Endometrium (tissue), 2 donors: Measurements from ENCODE around the gene HCLS1.
"Not testable (repeated sequence)": the region's sequence is repeated elsewhere in the genome, so short reads cannot be mapped to it uniquely, and the experiment has no call there.

ENCODE experiments used
- FAIRE-seq: peaks from 2 replicates; lab custom pipeline; 2012; peaks lifted over from hg19 to GRCh38; lab: Jason Lieb, UNC
- donor health status: control.
- donor health status: control.

Gene HCLS1

GRCh38 chr3:121658716-121659435, 1.8 kb downstream of the HCLS1 start:
- FAIRE-seq: no peak

GRCh38 chr3:121654493-121655385, 6.0 kb downstream of the HCLS1 start:
- no peak for FAIRE-seq

- no peak for FAIRE-seq
Measured at GRCh38 chr3:121651684-121652083, 9.0 kb downstream of the HCLS1 start.

- FAIRE-seq: no peak
Measured at GRCh38 chr3:121649645-121650044, 11.1 kb downstream of the HCLS1 start.

- no peak for FAIRE-seq
Measured at GRCh38 chr3:121648219-121648958, 12.3 kb downstream of the HCLS1 start.

GRCh38 chr3:121645054-121645453, 15.6 kb downstream of the HCLS1 start:
- FAIRE-seq: no peak

- FAIRE-seq: no peak
Measured at GRCh38 chr3:121642601-121643314, 17.9 kb downstream of the HCLS1 start.

- FAIRE-seq: no peak
Measured at GRCh38 chr3:121641127-121641526, 19.6 kb downstream of the HCLS1 start.

GRCh38 chr3:121637922-121638321, 22.8 kb downstream of the HCLS1 start:
- no peak for FAIRE-seq

GRCh38 chr3:121630355-121630754, 30.3 kb downstream of the HCLS1 start:
- no peak for FAIRE-seq

GRCh38 chr3:121629601-121630000, 31.1 kb downstream of the HCLS1 start:
- FAIRE-seq: no peak

GRCh38 chr3:121627622-121628021, 33.1 kb downstream of the HCLS1 start:
- FAIRE-seq: no peak

GRCh38 chr3:121627211-121627610, 33.5 kb downstream of the HCLS1 start:
- no peak for FAIRE-seq

- FAIRE-seq: no peak
Measured at GRCh38 chr3:121626495-121626894, 34.2 kb downstream of the HCLS1 start.

GRCh38 chr3:121624147-121624899, 36.4 kb downstream of the HCLS1 start:
- no peak for FAIRE-seq

GRCh38 chr3:121621491-121621890, 39.2 kb downstream of the HCLS1 start:
- no peak for FAIRE-seq

- no peak for FAIRE-seq
Measured at GRCh38 chr3:121619691-121620090, 41.0 kb downstream of the HCLS1 start.

GRCh38 chr3:121606106-121606505, 54.6 kb downstream of the HCLS1 start:
- no peak for FAIRE-seq

GRCh38 chr3:121604759-121605158, 55.9 kb downstream of the HCLS1 start:
- FAIRE-seq: no peak

GRCh38 chr3:121601212-121601812, 59.4 kb downstream of the HCLS1 start:
- FAIRE-seq: no peak

- not testable (repeated sequence) for FAIRE-seq
Measured at GRCh38 chr3:121599900-121600299, 60.8 kb downstream of the HCLS1 start.
